Lower lobe of right lung (tissue), 2 donors: ENCODE data around the gene ITSN1. TPM values are rescaled to one million over a fixed set of nuclear protein-coding genes. Genes with fewer than 3 reads are reported as not detected.

Experiments
- ATAC-seq, 2 donors: fragments of 200-7000 bp; cut with Tn5 transposase; one replicate each; pipeline ENCODE4 v1.9.1; 2020 to 2022; ENCODE audit warnings: mild to moderate bottlenecking in 2 of 2, moderate library complexity in 2 of 2
- DNase-seq: peaks from one replicate; pipeline ENCODE4 v3.0.0-alpha.2; 2020
- H3K27ac ChIP-seq: fragments of 200-600 bp; one replicate; pipeline ENCODE4 v1.8.0; 2022
- H3K27me3 ChIP-seq: fragments of 200-600 bp; one replicate; pipeline ENCODE4 v1.8.0; 2022; ENCODE audit warnings: low read depth
- H3K36me3 ChIP-seq: fragments of 200-600 bp; one replicate; pipeline ENCODE4 v1.8.0; 2022; ENCODE audit warnings: mild to moderate bottlenecking
- H3K4me1 ChIP-seq: fragments of 200-600 bp; one replicate; pipeline ENCODE4 v1.8.0; 2022
- H3K4me3 ChIP-seq: fragments of 200-600 bp; one replicate; pipeline ENCODE4 v1.8.0; 2022; ENCODE audit warnings: mild to moderate bottlenecking
- H3K9me3 ChIP-seq: fragments of 200-600 bp; one replicate; pipeline ENCODE4 v1.8.0; 2022
- intact Hi-C: fragments of 100-400 bp; cut with DNase I; formaldehyde crosslinking; loops from one replicate; pipeline ENCODE4 v1.11.0; 2022
- total RNA-seq: library from RNA; stranded (reverse); fragmentation: NEBNext Ultra II Directional; extraction: Animal tissue kit (Norgen Biotek cat#: 25700); gene quantifications from one replicate; pipeline ENCODE4 v1.2.1, GENCODE V29; 2021
- TF ChIP-seq, protein P1 (sequence below): fragments of 200-600 bp; IDR thresholded peaks from one replicate; pipeline ENCODE4 v1.8.0; 2022; ENCODE audit warnings: antibody characterized with exemption, mild to moderate bottlenecking
- donor health status: DM: no; HTN: yes; CAD: no; lungs with severe emphysema.

ITSN1 gene
- total RNA-seq, 1 donor from 2014 or later = 31.4 TPM

- no peaks in the 10 kb centered on the region for H3K9me3 ChIP-seq
- no peaks in the 10 kb centered on the region for H3K36me3 ChIP-seq
- peak overlapping the region; percentile 75 for H3K27ac ChIP-seq
- DNase-seq (no peak), ATAC-seq (peak; percentile 62 to 81)
- H3K27me3 ChIP-seq = no peaks in the 10 kb centered on the region
- TF ChIP-seq, protein P1, sequence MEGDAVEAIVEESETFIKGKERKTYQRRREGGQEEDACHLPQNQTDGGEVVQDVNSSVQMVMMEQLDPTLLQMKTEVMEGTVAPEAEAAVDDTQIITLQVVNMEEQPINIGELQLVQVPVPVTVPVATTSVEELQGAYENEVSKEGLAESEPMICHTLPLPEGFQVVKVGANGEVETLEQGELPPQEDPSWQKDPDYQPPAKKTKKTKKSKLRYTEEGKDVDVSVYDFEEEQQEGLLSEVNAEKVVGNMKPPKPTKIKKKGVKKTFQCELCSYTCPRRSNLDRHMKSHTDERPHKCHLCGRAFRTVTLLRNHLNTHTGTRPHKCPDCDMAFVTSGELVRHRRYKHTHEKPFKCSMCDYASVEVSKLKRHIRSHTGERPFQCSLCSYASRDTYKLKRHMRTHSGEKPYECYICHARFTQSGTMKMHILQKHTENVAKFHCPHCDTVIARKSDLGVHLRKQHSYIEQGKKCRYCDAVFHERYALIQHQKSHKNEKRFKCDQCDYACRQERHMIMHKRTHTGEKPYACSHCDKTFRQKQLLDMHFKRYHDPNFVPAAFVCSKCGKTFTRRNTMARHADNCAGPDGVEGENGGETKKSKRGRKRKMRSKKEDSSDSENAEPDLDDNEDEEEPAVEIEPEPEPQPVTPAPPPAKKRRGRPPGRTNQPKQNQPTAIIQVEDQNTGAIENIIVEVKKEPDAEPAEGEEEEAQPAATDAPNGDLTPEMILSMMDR = no peak
- intact Hi-C loops = no loop called here
- peaks cover 15% of the 10 kb centered on the region for H3K4me1 ChIP-seq
- peak overlapping the region; percentile 53 for H3K4me3 ChIP-seq
Observed at GRCh38 chr21:33931799-33932390, 289.6 kb downstream of the ITSN1 start.

- ATAC-seq = no peak
- Histone ChIP-seq H3K27ac (no peak overlapping the region), H3K27me3 (no peaks in the 10 kb centered on the region), H3K4me1 (peaks cover 18% of the 10 kb centered on the region), H3K9me3 (no peaks in the 10 kb centered on the region), H3K4me3 (peak overlapping the region; percentile 53), H3K36me3 (no peaks in the 10 kb centered on the region)
- intact Hi-C loops = no loop called here
- DNase-seq = no peak
- TF ChIP-seq, protein P1 = no peak
Observed at GRCh38 chr21:33932731-33933130, 290.4 kb downstream of the ITSN1 start.

DNA sequence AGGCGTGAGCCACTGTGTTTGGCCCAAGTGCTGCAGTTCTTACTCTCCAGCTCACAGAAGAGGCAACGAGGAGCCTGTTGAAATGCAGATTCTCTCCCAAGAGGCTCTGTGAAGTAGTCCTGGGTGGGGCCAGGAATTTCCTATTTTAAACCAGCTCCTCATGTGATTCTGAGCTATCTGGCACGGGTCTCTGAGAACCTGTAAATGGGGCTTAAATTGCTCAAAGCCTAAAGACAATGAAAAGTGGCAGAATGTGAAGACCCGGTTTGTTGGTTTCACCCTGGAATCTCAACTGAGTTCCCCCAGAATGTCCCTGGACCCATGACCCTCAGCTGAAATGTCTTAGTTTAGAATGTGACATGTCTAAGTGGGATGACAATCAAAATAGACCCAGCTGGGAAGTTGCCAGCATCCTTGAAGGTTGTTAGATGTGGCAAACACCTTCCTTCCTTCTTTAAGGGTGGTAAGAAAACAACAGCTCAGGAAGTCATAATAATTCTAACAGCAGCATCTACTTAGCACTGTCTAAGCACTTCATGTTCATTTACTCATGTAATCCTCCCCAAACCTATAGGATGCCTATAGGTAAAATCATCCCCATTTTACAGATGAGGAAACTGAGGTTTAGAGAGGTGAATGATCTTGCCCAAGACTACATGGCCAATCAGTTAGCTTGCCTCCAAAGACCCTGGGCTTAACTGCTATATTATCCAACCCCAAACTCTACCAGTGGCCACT lies 294.2 kb downstream of the ITSN1 start:
- Histone ChIP-seq H3K4me3 (no peak overlapping the region), H3K27ac (peak overlapping the region; percentile 37), H3K36me3 (no peaks in the 10 kb centered on the region), H3K27me3 (no peaks in the 10 kb centered on the region), H3K4me1 (peaks cover 18% of the 10 kb centered on the region), H3K9me3 (peaks cover 2% of the 10 kb centered on the region)
- ATAC-seq = peak; percentile 69 to 78
- DNase-seq = no peak
- intact Hi-C loops = no loop called here
- TF ChIP-seq, protein P1 = no peak

GRCh38 chr21:33937146-33937545 lies 294.8 kb downstream of the ITSN1 start:
- DNase-seq (no peak), ATAC-seq (no peak)
- TF ChIP-seq, protein P1 = no peak
- Histone ChIP-seq H3K9me3 (peaks cover 2% of the 10 kb centered on the region), H3K27me3 (no peaks in the 10 kb centered on the region), H3K4me3 (no peak overlapping the region), H3K4me1 (peaks cover 18% of the 10 kb centered on the region), H3K27ac (peak overlapping the region; percentile 37), H3K36me3 (no peaks in the 10 kb centered on the region)
- intact Hi-C loops = no loop called here

DNA sequence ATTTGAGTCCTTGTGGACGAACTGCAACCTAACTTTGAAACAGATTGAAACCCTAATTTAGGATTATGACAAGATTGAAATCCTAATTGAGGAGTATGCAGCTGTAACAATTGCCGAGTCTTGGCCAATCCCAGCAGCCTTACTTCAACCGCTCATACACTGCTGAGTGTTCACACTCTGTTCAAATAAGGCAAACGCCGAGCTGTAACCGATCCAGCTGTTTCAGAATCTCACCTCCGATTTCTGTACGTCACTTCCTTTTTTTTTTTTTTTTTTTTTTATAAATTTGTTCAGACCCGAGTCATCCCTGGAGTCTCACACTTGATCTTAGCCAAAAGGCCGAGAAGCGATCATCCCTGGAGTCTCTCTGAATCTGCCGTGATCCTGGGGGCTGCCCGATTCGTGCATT lies 295.6 kb downstream of the ITSN1 start:
- intact Hi-C loops = no loop called here

More for the DNA sequence above, 295.6 kb downstream of the ITSN1 start:
- ATAC-seq (peak in 1 of 2 donors; percentile 58), DNase-seq (no peak)
- TF ChIP-seq, protein P1 = no peak
- Histone ChIP-seq H3K4me1 (peaks cover 13% of the 10 kb centered on the region), H3K27ac (peak overlapping the region; percentile 37), H3K9me3 (peaks cover 2% of the 10 kb centered on the region), H3K36me3 (no peaks in the 10 kb centered on the region), H3K4me3 (no peak overlapping the region), H3K27me3 (no peaks in the 10 kb centered on the region)
